DMS114 treated with DMSO at 0.1 percent for 48 hours (cell line): Measurements from ENCODE around the gene C16orf74.
A peak's percentile ranks its signal among the peaks of the same experiment; 100 is the strongest.

Experiments
- DNase-seq: peaks from one replicate; lab custom pipeline; 2025; ENCODE audit not compliant: unreplicated experiment; lab: John Stamatoyannopoulos, UW

The C16orf74 gene

GRCh38 chr16:85676466-85676865 is 74.4 kb downstream of the C16orf74 start:
- DNase-seq = no peak

GRCh38 chr16:85675251-85675874 is 75.5 kb downstream of the C16orf74 start:
- DNase-seq = peak; percentile 63

- no peak for DNase-seq
These were observed 76.1 kb downstream of the C16orf74 start for GRCh38 chr16:85674828-85675227.

- no peak for DNase-seq
These were observed 76.5 kb downstream of the C16orf74 start for GRCh38 chr16:85674418-85674755.

GRCh38 chr16:85673529-85674417 is 77.1 kb downstream of the C16orf74 start:
- no peak for DNase-seq

GRCh38 chr16:85670840-85671239 is 80.1 kb downstream of the C16orf74 start:
- DNase-seq = no peak

GRCh38 chr16:85668676-85669424 is 82.0 kb downstream of the C16orf74 start:
- DNase-seq = no peak

- no peak for DNase-seq
These were observed 83.0 kb downstream of the C16orf74 start for GRCh38 chr16:85667841-85668413.

- no peak for DNase-seq
These were observed 83.6 kb downstream of the C16orf74 start for GRCh38 chr16:85667261-85667660.

GRCh38 chr16:85665929-85666328 is 85.0 kb downstream of the C16orf74 start:
- no peak for DNase-seq

- no peak for DNase-seq
These were observed 85.5 kb downstream of the C16orf74 start for GRCh38 chr16:85665373-85665740.

GRCh38 chr16:85664580-85665372 is 86.1 kb downstream of the C16orf74 start:
- no peak for DNase-seq

GRCh38 chr16:85663891-85664321 is 87.0 kb downstream of the C16orf74 start:
- no peak for DNase-seq

- no peak for DNase-seq
These were observed 87.7 kb downstream of the C16orf74 start for GRCh38 chr16:85662976-85663830.

- no peak for DNase-seq
These were observed 88.4 kb downstream of the C16orf74 start for GRCh38 chr16:85662482-85662812.

GRCh38 chr16:85661740-85662481 is 89.0 kb downstream of the C16orf74 start:
- no peak for DNase-seq

- DNase-seq = no peak
These were observed 89.8 kb downstream of the C16orf74 start for GRCh38 chr16:85660843-85661739.
